Endothelial cell of umbilical vein (primary cell): ENCODE data around the gene DPYD. TPM values are rescaled to one million over a fixed set of nuclear protein-coding genes. Genes with fewer than 3 reads are reported as not detected.

ENCODE experiments used
- BruUV-seq: library from RNA; stranded (reverse); fragments of 400-500 nt; replicated peaks from 2 replicates; lab custom pipeline; 2021; lab: Mats Ljungman, UMichigan
- CTCF ChIA-PET: fragments of 300-600, 350-600 bp; sonication (Branson Sonifier 250); formaldehyde crosslinking; loops from one replicate; lab custom pipeline; 2021; ENCODE audit warnings: antibody characterized with exemption, inconsistent platforms; lab: Charles Lee
- POLR2A ChIA-PET: fragments of 300-600, 350-600 bp; sonication (Branson Sonifier 250); formaldehyde crosslinking; loops from one replicate; lab custom pipeline; 2021; ENCODE audit warnings: antibody characterized with exemption, inconsistent platforms; lab: Charles Lee
- DNase-seq: peaks from one replicate; pipeline ENCODE4 v3.0.0-alpha.2; 2011; ENCODE audit warnings: low read depth, low spot score
- FAIRE-seq: peaks from 2 replicates; lab custom pipeline; 2011; peaks lifted over from hg19 to GRCh38; lab: Jason Lieb, UNC
- H2AFZ ChIP-seq: 2 replicates; pipeline ENCODE4 v1.6.0; 2012; ENCODE audit warnings: low read depth, low read length, control low read depth, inconsistent platforms
- H3K27ac ChIP-seq: 2 replicates; pipeline ENCODE4 v1.5.1; 2011; ENCODE audit warnings: low read depth, mild to moderate bottlenecking, control low read depth, low read length, moderate library complexity; ENCODE audit not compliant: insufficient read depth
- H3K27me3 ChIP-seq, 2 experiments: 2 replicates each; pipeline versions ENCODE4 v1.6.0 to v1.6.1; 2011; ENCODE audit warnings: low read length in 2 of 2, mixed read lengths in 1 of 2; ENCODE audit not compliant: control insufficient read depth in 2 of 2, insufficient read depth in 2 of 2
- H3K36me3 ChIP-seq, 2 experiments: 2 replicates in 1 of 2; 3 replicates in 1 of 2; pipeline ENCODE4 v1.5.1; 2011; ENCODE audit warnings: low read length in 2 of 2, mild to moderate bottlenecking in 1 of 2, moderate library complexity in 1 of 2; ENCODE audit not compliant: control insufficient read depth in 2 of 2, insufficient read depth in 2 of 2; ENCODE audit errors: extremely low read depth in 1 of 2
- H3K4me1 ChIP-seq: 3 replicates; pipeline ENCODE4 v1.5.1; 2011; ENCODE audit warnings: mild to moderate bottlenecking, low read length; ENCODE audit not compliant: control insufficient read depth, insufficient read depth; ENCODE audit errors: extremely low read depth
- H3K4me2 ChIP-seq: 2 replicates; pipeline ENCODE4 v1.6.1; 2011; ENCODE audit warnings: low read length, control low read depth, mixed read lengths; ENCODE audit not compliant: insufficient read depth
- H3K4me3 ChIP-seq, 3 experiments: fragments of 200-600 bp in 1 of 3; sonication (generic), shearing (Covaris generic) in 1 of 3; replicated peaks in 1 of 3; 2 replicates each; pipeline ENCODE4 v1.5.1; 2011 to 2016; ENCODE audit warnings: control low read depth in 3 of 3, low read length in 3 of 3, mild to moderate bottlenecking in 2 of 3, inconsistent platforms in 1 of 3, low read depth in 1 of 3, moderate library complexity in 1 of 3; ENCODE audit not compliant: insufficient read depth in 1 of 3
- H3K79me2 ChIP-seq: 2 replicates; pipeline ENCODE4 v1.6.0; 2012; ENCODE audit warnings: low read length, inconsistent platforms; ENCODE audit not compliant: control insufficient read depth, insufficient read depth
- H3K9ac ChIP-seq: replicated peaks from 2 replicates; pipeline ENCODE3; 2011; ENCODE audit warnings: low read length, control low read depth; ENCODE audit not compliant: insufficient read depth; ENCODE audit errors: extremely low read depth
- H3K9me1 ChIP-seq: replicated peaks from 3 replicates; pipeline ENCODE4 v1.6.0; 2011; ENCODE audit warnings: mild to moderate bottlenecking, low read length; ENCODE audit not compliant: control insufficient read depth, insufficient read depth; ENCODE audit errors: extremely low read depth
- H3K9me3 ChIP-seq: replicated peaks from 2 replicates; pipeline ENCODE4 v1.5.1; 2012; ENCODE audit warnings: low read length, inconsistent platforms; ENCODE audit not compliant: control insufficient read depth, insufficient read depth
- H4K20me1 ChIP-seq: replicated peaks from 2 replicates; pipeline ENCODE3; 2011; ENCODE audit warnings: mild to moderate bottlenecking, low read length; ENCODE audit not compliant: control insufficient read depth, insufficient read depth; ENCODE audit errors: extremely low read depth
- EZH2 ChIP-seq: IDR thresholded peaks from 2 replicates; pipeline ENCODE4 v1.6.1; 2012; ENCODE audit warnings: borderline replicate concordance, low read depth, mild to moderate bottlenecking, moderate library complexity, low read length, inconsistent platforms; ENCODE audit not compliant: severe bottlenecking
- FOS ChIP-seq: IDR thresholded peaks from 2 replicates; pipeline ENCODE4 v1.6.1; 2011; ENCODE audit warnings: mild to moderate bottlenecking, low read length, moderate library complexity, borderline replicate concordance; ENCODE audit not compliant: insufficient read depth
- GATA2 ChIP-seq: IDR thresholded peaks from 2 replicates; pipeline ENCODE4 v1.7.0; 2011; ENCODE audit warnings: low read depth, mild to moderate bottlenecking, moderate library complexity, mixed read lengths, low read length; ENCODE audit not compliant: insufficient read length, insufficient read depth
- JUN ChIP-seq: IDR thresholded peaks from 2 replicates; pipeline ENCODE4 v1.6.1; 2011; ENCODE audit warnings: borderline replicate concordance, low read depth; ENCODE audit not compliant: insufficient read length, insufficient read depth
- MYC ChIP-seq: IDR thresholded peaks from one replicate; pipeline ENCODE4 v1.6.1; 2011; ENCODE audit warnings: mild to moderate bottlenecking, low read depth, low read length
- POLR2A ChIP-seq: IDR thresholded peaks from 2 replicates; pipeline ENCODE4 v1.6.1; 2012; ENCODE audit warnings: low read depth, mild to moderate bottlenecking, control low read depth, low read length
- POLR2AphosphoS5 ChIP-seq: IDR thresholded peaks from 2 replicates; pipeline ENCODE4 v1.6.1; 2012; ENCODE audit warnings: low read depth, mild to moderate bottlenecking, control low read depth, low read length, moderate library complexity; ENCODE audit not compliant: insufficient read depth
- dilution Hi-C: fragments of 300-500 bp; cut with MboI; formaldehyde crosslinking; loops from one replicate; pipeline ENCODE4 v1.15.0; 2019; ENCODE audit warnings: low sequenced_read_pairs; ENCODE audit not compliant: extremely low pct_ligation_motif_present
- intact Hi-C: fragments of 100-400 bp; cut with micrococcal nuclease; formaldehyde crosslinking; loops from one replicate; pipeline ENCODE4 v1.10.0; 2022
- polyA plus RNA-seq, 4 experiments: library from polyadenylated mRNA; depleted of rRNA in 3 of 4; stranded (reverse) in 3 of 4; unstranded in 1 of 4; fragments of >200 nt; gene quantifications; 2 replicates each; pipeline versions ENCODE4 v1.2.1 to v1.2.3, GENCODE V29; 2011 to 2012; ENCODE audit warnings: missing spikeins in 1 of 4
- total RNA-seq: library from RNA; stranded (reverse); gene quantifications from 2 replicates; pipeline ENCODE4 v1.2.3, GENCODE V29; 2021
- TF ChIP-seq, protein P1 (sequence below): IDR thresholded peaks from 2 replicates; pipeline ENCODE4 v1.6.1; 2011; ENCODE audit not compliant: insufficient read depth, insufficient read length
- TF ChIP-seq, protein P2 (sequence below), 2 donors: IDR thresholded peaks; 1 replicate in 1 of 2; 2 replicates in 1 of 2; pipeline ENCODE4 v1.5.1; 2011; ENCODE audit warnings: low read length in 2 of 2, mild to moderate bottlenecking in 2 of 2, moderate library complexity in 2 of 2, control low read depth in 1 of 2, inconsistent platforms in 1 of 2, low read depth in 1 of 2; ENCODE audit not compliant: insufficient read depth in 1 of 2; ENCODE audit errors: extremely low read depth in 1 of 2

Gene DPYD
- total and polyA plus RNA-seq, 2 donors (not counting 3 experiments of a cell fraction or from before 2014, with no cell fraction given): 4.6 to 15.1 TPM

DNA sequence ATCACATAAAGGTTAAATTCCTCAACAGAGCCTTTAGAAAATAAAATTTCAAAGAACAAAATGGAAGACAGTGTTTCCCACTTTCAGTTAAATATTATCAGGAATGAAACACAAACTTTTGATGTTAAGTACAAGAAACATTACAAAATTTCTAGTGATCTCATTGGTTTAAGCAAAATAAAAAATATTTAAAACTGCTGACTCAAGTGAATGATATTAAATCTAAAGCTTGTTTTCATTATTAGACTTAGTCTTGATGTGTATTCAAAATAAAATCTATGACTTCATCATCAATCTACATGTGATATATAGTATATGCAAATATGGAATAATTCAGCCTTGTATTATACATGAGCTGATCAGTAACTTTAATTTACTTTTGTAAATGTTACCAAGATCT lies 614.3 kb downstream of the DPYD start:
- FAIRE-seq (no peak), DNase-seq (no peak)
- ChIA-PET POLR2A (no interaction called here), CTCF (interaction anchor here (0.9 to 1.1 kb wide), 3 partner anchors 9 to 13 kb away, joined by 3 to 4 read pairs (median 4); no protein-coding TSS in a partner anchor)
- Histone ChIP-seq H3K9me3 (no peaks in the 10 kb centered on the region), H3K36me3 (no peaks in the 10 kb centered on the region), H3K27ac (no peak overlapping the region), H3K4me2 (no peak overlapping the region), H3K27me3 (no peaks in the 10 kb centered on the region), H3K79me2 (no peaks in the 10 kb centered on the region), H3K9me1 (no peaks in the 10 kb centered on the region), H3K4me3 (no peak overlapping the region), H2AFZ (no peak overlapping the region), H3K4me1 (no peaks in the 10 kb centered on the region), H3K9ac (no peak overlapping the region), H4K20me1 (no peaks in the 10 kb centered on the region)
- dilution Hi-C loops (no loop called here), intact Hi-C loops (no loop called here)
- no TSS peak for BruUV-seq
- no peak for TF ChIP-seq POLR2A
- TF ChIP-seq, protein P1, sequence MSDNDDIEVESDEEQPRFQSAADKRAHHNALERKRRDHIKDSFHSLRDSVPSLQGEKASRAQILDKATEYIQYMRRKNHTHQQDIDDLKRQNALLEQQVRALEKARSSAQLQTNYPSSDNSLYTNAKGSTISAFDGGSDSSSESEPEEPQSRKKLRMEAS: no peak

DNA sequence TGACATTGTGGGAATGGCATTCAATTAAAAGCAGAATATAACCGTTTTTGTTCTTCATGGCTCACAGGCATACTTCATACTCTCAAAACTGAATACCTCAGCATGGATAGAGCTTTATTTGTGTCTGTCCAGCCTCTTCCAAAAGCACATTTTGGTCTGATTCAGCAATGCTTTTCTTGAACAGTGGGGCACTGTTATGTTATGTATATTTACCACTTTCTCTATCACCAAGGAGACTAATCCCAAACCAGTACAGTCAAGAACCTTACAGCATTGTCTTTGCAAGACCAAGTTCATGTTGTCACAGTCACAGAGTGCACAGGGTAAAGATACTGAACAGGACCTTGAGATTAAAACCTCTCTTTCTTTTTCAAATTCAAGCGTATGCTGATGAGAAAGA lies 616.5 kb downstream of the DPYD start:
- no peak overlapping the region for H3K9ac ChIP-seq
- H3K36me3 ChIP-seq: no peaks in the 10 kb centered on the region
- intact Hi-C loops: no loop called here
- TF ChIP-seq, protein P1: no peak
- TF ChIP-seq GATA2 (no peak), JUN (no peak), POLR2A (no peak), EZH2 (no peak), POLR2AphosphoS5 (no peak), FOS (no peak), MYC (no peak)
- TF ChIP-seq, protein P2, sequence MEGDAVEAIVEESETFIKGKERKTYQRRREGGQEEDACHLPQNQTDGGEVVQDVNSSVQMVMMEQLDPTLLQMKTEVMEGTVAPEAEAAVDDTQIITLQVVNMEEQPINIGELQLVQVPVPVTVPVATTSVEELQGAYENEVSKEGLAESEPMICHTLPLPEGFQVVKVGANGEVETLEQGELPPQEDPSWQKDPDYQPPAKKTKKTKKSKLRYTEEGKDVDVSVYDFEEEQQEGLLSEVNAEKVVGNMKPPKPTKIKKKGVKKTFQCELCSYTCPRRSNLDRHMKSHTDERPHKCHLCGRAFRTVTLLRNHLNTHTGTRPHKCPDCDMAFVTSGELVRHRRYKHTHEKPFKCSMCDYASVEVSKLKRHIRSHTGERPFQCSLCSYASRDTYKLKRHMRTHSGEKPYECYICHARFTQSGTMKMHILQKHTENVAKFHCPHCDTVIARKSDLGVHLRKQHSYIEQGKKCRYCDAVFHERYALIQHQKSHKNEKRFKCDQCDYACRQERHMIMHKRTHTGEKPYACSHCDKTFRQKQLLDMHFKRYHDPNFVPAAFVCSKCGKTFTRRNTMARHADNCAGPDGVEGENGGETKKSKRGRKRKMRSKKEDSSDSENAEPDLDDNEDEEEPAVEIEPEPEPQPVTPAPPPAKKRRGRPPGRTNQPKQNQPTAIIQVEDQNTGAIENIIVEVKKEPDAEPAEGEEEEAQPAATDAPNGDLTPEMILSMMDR (IDR thresholded peaks at IDR 0.05; ENCODE audit: extremely low read depth in 1 of 2, insufficient read depth in 1 of 2, low read depth in 1 of 2, low read length in 2 of 2): no peak
- H4K20me1 ChIP-seq: no peaks in the 10 kb centered on the region
- no peaks in the 10 kb centered on the region for H3K9me3 ChIP-seq
- H3K79me2 ChIP-seq: no peaks in the 10 kb centered on the region
- no peak overlapping the region for H3K4me2 ChIP-seq
- ChIA-PET CTCF (interaction anchor here (0.9 to 1.4 kb wide), 2 partner anchors 10 to 61 kb away, joined by 3 to 4 read pairs; no protein-coding TSS in a partner anchor), POLR2A (no interaction called here)
- H3K9me1 ChIP-seq: no peaks in the 10 kb centered on the region
- FAIRE-seq (no peak), DNase-seq (no peak)
- H2AFZ ChIP-seq: no peak overlapping the region
- no peaks in the 10 kb centered on the region for H3K4me1 ChIP-seq
- dilution Hi-C loops: no loop called here
- BruUV-seq: no TSS peak
- H3K4me3 ChIP-seq: no peak overlapping the region
- H3K27ac ChIP-seq: no peak overlapping the region
- H3K27me3 ChIP-seq: no peaks in the 10 kb centered on the region
